GM19452 (cell line): ENCODE data around the gene CD300C.
"Not testable (repeated sequence)": the region's sequence is repeated elsewhere in the genome, so short reads cannot be mapped to it uniquely, and the experiment has no call there.

Experiments used
- ATAC-seq: cut with Tn5 transposase; IDR thresholded peaks from one replicate; pipeline ENCODE4 v1.9.1; 2021; ENCODE audit not compliant: unreplicated experiment

CD300C gene

DNA sequence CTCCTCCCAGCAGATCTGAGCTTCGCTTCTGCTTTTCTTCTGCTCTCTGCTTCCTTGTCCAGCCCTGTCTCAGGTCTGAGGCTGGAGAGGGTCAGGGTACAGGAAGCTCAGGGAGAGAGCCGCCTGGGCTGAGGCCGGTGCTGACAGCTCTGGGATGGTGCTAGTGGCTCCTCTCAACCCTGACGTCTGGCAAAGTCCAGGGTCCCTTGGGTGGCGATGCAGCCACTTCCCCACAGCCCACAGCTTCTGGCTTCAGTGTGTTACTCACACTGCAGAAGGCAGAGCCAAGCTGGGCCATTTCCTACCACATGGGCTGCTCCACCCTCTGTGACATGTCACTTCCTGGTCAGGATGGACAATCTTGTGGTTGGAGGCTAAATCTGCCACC is at the start of gene CD300C:
Gene CD300C, minus strand, starts transcription at position 273 of the 388 bp plus-strand sequence. CDS start 333 bp downstream, outside the sequence.
- no peak for ATAC-seq

DNA sequence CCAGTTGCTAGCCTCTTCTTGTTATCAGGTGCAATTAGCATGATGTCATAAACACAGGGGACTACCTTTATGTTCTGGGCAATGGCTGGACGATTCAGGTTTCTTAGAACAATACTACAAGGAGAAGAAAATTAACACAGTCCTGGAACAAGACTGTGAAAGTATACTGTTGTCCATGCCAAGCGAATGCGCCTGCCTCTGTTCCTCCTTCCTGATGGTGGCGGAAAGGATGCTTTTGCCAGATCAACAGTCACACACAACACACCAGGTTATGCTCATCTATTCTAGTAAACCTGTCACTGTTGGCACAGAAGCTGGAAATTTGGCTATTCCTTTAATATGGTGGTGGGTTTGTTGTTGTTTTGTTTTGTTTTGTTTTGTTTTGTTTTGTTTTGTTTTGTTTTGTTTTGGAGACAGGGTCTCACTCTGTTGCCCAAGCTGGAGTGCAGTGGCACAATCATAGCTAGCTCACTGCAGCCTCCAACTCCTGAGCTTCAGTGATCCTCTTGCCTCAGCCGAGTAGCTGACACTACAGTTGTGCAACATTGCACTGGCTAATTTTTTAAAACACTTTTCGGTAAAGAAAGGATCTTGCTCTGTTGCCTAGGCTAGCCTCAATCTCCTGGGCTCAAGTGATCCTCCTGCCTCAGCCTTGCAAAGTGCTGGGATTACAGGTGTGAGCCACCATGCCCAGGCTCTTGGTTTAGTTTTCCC is 49.3 kb upstream of the CD300C start:
- ATAC-seq: no peak

DNA sequence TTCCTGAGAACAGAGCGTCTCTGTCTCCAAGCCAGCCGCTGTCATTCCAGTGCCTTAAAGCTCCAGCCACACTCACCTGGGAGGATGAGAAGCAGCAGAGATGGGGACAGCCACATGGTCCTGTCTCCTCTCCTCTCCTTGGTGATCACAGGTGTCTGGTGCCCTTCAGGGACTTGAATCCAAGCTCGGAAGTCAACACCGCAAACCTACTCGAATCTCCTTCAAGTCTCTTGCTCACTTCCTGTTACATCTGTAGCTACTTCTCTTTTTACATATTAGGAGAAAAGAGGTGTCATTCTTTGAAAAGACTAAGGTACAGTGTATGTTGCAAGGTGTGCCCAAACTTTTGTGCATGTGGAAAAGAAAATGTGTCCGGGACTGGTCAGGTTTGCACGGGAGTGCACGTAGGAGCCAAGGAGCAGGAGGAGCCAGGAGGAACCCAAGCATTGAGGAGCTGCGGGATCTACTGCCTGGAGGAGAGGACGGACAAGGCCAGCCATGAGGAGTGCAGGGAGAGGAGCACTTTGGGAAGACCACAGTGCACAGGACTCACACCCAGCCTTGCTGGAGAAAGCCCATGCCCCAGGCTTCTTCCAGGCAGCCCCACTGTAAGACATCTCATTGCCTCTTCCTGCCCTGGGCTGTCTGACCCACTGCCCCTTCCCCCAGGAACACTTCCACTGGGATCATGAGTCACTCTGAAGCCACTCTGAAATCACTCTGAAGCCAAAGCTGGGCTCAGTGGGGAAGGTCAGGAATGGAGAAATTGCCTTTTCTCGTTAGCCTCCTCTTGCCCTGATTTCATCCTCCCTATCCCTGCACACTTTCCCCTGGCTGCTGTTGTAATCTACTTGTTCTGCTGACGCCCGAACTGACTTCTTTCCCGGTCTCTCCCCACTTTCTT is 46.4 kb upstream of the CD300C start, which contains the start of gene CD300LD:
Gene CD300LD, minus strand, starts transcription at position 197 of the 904 bp plus-strand sequence. Its CDS starts 81 bp downstream, at position 116.
- ATAC-seq: no peak

DNA sequence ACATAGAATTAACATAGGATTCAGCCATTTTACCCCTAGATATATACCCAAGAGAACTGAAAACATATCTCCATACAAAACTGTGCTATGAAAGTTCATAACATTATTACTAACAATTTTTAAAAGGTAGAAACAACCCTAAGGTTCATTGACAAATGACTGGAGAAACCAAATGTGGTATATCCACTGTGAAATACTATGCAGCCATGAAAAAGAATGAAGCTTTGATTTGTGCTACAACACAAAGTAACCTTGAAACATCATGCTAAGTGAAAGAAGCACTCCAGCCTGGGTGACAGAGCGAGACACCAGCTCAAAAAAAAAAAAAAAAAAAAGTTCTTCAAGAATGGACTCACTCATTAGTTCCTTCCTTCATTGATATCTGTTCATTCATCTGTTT is 45.6 kb upstream of the CD300C start:
- no peak for ATAC-seq

DNA sequence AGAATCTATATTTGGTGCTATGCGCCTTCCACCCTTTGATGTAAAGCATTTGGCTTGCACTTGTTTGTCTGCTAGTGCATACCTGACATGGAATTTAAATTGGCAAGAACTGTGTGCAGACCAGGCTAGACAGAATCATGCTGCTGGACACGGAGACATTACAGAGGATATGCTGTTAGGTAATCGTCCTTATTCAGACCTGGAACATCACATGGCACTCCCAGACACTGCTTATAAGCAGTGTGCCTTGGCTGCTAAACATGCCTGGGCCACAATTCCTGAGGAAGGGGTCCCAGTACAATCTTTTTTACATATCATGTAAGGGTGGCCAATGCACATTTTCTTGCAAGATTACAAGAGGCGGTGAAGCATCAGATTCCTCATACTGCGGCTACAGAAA is 39.8 kb upstream of the CD300C start:
- ATAC-seq: no peak

DNA sequence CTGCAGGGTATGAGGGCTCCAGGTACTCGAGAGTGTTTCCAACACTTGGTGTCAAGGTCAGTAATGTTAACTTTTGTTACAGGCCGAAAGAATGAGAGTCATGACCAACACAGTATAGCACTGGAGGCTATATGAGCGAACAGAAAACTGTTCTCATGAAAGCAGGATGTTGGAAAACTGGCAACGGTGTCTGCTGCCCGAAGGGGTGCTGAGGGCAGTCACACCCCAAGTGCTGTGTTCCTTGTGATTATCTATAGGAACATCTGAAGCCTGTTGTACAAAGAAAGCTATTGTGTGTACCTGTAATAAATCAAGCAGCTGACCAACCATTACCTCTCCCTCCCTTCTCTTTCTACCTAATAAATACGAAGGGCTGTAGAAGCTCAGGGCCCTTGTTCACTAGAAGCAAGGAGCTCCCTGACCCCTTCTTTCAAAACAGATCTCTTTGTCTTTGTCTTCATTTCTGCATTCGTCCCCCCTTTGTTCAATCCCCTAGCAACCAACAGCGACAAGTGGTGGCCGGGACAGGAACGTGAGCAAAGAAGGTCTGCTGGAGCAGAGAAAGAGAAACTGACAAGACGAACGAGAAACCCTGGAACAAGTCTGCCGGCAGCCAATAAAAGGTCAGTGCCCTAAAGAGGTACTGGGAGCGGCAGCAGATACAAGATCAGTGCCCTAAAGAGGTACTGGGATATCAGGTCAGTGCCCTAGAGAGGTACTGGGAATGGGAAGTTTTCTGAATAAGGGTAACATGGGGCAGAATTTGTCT is 38.6 kb upstream of the CD300C start:
- ATAC-seq: no peak

DNA sequence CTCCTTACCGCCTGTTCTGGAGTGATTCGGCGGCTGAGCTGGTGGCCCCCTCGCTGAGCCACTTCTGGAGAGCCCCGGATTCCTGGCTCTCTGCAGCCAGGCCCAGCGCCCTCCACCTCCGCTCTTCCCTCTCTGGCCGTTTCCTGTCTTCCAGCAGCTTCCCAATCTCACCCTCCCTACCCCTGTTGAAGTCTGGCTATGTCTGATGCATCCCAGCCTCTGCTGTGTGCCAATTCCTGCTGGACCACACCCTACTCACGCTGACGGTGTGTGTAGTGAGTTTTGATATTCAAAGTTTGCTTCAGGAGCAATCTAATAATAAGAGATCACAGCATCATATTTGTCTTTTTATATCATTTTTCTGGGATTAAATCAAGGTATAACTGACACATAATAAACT is 36.7 kb upstream of the CD300C start:
- no peak for ATAC-seq

DNA sequence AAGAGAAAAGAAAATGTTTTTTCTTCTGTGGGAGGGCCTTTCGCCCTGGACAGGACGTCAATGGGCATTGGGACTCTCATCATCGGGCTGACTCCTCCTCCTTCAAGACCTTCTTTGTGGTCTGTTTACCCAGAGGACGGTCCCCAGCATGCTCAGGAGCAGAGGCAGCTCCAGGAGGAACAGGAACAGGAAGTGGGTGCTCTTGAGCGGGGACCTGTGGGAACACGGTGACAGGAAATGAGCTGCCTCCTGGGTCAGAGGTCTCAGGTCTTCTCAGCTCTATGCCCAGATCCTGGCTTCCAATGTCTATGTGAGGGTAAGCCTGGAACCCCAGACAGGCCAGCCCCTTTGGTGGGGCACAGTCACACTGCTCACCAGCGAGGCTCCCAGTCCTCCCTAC is 34.0 kb upstream of the CD300C start:
- ATAC-seq: no peak

DNA sequence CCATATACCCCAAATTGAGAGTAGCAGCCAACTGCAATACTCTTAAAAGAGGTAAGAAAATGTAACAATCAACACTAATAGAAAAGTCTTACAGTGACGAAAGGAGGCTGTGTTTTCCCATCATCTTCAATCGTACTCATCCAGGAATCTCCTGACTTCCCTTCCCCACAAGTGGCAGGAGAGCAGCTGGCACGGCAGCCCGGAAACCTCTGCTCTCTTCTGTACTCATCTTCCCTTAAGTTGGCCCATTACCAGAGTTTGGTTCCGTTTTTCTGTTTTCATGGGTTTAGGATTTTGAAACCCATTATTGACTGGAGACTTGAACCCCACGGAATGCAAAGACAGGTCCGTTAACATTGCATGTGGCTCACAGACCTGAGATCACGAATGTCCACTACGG is 33.1 kb upstream of the CD300C start:
- no peak for ATAC-seq

DNA sequence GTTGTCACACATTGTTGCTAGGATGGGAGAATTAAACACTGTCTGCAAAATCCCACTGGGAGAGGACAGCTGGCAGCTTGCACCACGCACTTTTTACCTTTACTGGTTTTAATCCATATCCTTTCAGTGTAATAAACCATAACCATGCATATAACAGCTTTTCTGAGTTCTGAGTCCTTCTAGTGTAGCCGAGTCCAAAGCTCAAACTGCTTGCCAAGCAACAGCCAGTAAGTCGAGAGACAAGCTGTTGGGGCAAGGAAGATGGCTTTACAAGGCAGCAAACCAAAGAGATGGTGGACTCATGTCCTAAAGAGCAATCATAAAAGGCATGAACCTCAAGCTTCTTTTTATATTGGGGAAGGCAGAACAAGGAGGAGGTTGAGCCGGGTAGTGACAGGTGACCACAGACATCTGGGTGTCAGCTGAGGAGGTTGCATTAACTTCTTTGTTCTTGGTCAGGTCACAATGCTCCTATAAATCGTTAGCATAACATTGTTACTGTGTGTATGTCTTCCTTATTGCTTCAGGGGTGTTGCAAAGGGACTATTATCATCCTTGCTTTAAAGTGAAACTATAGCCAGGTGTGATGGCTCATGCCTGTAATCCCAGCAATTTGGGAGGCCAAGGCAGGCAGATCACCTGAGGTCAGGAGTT is 28.7 kb upstream of the CD300C start:
- ATAC-seq: no peak

DNA sequence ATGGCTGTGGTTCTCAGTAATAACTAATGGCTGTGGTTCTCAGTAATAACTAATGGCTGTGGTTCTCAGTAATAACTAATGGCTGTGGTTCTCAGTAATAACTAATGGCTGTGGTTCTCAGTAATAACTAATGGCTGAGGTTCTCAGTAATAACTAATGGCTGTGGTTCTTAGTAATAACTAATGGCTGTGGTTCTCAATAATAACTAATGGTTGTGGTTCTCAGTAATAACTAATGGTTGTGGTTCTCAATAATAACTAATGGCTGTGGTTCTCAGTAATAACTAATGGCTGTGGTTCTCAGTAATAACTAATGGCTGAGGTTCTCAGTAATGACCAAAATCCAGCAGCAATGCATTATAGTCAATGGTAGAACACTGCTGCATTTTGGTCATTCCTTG is 27.7 kb upstream of the CD300C start:
- ATAC-seq: not testable (repeated sequence)

DNA sequence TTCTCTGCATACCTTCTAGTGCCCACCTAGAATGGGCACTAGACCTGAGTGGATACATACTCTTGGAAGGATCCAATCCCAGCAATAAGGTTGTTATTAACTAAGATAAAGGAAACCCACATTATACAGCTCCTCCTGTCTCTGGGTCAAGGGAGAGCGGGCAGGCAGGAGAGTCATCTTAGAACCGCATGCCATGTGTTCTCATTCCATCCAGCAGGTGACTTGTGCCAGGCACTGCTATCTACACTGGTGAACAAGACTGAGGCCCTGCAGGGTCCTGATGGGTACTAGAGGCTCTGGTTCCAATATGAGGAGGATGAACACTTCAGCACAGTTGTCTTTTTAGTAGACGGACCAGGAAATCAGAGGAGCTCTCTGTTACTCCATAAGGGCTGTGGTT is 27.3 kb upstream of the CD300C start:
- ATAC-seq: no peak

DNA sequence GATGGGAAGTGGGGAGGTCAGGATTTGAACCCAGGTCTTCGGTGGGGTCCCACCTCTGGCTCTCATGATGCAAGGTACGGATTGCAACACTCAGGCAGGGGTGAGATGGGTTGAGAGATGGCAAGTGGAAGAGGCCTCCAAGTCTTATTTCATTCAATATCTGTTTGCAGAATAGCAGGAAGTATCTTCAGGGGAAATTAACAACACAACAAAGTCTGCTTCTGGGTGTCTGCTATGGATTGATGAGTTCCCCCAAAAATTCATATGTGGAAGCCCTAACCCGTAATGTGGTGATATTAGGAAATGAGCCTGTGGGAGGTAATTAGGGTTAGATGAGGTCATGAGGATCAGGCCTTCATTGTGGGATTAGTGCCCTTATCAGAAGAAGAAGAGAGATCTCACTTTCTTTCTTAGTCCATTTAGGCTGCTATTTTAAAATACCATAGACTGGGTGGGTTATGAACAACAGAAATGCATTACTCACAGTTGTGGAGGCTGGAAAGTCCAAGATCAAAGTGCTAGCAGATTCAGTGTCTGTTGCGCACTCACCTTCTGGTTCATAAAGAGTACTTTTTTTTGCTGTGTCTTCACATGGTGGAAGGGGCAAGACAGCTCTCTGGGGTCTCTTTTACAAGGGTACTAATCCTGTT is 25.8 kb upstream of the CD300C start:
- no peak for ATAC-seq

DNA sequence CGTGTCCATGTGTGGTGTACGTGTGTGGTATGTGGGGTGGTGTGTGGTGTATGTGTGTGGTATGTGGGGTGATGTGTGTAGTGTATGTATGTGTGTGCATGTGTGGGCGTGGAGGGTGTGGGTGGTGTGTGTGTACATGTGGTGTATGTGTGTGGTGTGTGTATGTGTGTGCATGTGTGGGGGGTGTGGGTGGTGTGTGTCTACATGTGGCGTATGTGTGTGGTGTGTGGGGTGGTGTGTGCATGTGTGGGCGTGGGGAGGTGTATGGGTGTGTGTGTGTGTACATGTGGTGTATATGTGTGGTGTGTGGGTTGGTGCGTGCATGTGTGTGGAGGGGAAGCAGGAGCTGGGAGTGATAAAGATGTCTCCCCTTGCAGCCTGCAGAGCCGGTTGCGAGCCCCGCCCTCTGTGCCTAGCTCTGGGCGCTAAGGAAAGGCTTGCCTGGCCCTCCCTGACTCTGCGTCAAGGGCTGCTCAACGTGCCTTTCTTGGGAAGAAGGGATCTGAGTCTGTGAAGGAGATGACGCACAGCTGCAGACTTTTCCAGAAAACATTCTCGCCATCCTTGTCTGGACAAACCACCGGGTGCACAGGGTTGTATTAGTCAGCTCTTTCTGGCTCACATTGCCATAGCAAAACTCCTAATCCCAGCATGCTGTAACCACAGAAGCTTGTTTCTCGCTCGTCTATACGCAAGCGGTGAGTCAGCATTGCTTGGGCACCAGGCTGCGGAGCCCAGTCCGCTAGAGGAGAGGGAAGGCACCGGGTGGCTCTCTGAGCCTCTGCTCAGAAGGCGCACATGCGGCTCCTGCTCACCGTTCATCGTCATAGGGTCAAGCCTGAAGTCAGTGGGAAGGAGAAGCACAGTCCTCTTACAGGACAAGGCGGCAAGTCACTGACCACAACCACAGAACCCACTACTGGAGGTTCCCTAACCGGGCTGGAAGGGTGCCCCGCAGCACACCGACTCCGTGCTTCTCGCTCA is 23.4 kb upstream of the CD300C start:
- ATAC-seq: no peak

DNA sequence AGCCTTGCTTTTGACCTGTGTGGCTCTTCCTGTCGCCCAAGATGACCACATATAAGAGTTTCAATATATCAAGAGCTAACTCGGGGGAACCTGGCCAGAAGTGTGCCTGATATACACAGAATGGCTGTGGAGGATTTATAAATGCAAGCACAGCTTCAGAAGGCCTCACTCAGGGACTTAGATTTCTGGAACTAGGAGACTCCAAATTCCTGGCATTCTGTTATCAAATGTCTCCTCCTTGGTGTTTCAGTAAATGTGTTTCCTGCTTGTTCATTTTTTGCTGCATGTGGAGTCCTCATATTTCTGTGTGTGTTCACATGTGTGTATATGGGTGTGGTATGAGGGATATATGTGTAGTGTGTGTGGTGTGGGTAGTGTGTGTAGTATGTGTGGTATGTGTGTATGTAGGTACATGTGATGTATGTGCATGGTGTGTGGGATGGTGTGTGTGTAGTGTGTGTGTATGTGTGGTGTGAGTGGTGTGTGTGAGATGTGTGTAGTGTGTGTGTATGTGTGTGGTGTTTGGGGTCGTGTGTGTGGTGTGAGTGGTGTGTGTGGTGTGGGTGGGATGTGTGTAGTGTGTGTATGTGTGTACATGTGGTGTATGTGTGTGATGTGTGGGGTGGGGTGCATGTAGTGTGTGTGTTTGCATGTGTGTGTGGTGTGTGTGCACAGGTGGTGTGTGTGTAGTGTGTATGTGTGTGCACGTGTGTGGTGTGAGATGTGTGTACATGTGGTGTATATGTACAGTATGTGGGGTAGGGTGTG is 22.4 kb upstream of the CD300C start:
- ATAC-seq: no peak

DNA sequence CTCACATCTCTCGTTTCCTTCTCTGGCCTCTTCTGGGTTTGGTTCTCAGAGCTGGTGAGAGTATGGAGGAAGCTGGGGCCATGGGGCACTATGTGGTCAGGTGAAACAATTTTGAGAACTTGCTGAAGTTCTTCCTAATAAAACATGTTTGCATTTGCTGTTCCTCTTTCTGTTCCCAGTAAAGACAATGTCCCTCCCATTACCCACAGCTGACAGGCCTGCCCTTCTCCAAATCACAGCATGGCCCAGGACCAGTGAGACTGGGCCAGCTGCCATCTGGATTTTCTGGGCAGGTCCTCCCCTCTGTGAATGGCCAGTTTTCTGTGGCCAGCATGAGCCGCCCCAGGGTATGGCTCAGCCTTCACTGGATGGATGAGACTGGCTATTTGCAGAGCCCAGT is 21.5 kb upstream of the CD300C start, which contains the start of gene CD300H:
Gene CD300H, minus strand, starts transcription at position 113 of the 400 bp plus-strand sequence.
- no peak for ATAC-seq

DNA sequence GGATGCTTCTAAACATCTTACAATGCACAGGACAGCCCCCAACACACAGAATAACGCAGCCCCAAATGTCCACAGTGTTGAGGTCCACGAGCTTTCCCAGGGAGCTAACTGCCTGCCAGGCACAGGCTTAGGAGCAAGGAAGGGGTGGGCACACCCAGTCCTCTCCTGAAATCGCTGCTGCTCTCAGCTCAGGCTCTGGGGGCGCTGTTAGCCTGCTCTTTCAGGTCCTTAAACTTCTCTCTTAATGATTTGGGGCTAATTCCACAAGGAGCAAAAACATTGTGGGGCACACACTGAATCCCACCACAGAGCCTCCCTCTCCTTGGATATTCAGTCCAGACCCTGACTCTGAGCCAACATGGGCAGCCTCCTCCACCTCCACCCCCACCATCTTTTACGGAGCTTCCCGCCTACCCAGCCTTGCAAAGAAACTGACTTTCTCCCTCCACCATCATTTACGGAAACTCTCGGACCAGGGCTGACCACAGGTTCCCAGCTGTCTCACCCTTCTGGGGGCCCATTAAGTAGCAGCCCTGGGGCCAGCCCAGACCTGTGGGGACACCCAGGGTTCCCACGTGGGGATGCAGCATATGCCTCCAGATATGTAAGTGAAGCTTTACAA is 20.3 kb upstream of the CD300C start:
- ATAC-seq: no peak

DNA sequence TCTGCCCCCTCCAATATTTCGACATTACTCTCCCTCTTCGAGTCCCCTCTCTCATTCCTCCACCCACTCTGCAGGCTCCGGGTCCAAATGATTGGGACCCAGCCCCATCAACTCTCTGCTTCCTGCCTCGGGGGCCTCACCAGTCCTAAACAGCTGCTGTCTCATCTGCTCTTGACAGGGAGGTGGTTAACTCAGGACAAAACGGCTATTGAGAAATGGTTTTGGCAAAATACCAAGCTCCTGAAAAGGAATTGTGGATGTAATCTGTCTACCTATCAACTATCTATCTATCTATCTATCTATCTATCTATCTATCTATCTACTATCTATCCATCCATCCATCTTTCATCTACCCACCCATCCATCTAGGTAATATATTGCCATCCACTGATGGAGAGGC is 19.2 kb upstream of the CD300C start:
- no peak for ATAC-seq
